ENCODE data around the gene ELL2. TPM values are rescaled to one million over a fixed set of nuclear protein-coding genes. Genes with fewer than 3 reads are reported as not detected.

The ELL2 gene
- total RNA-seq, 4 donors from 2014 or later: 58.2 to 128 (median 95.0) TPM

- no peak overlapping the region for H3K4me3 ChIP-seq
- no peak overlapping the region for H3K27ac ChIP-seq
- TF ChIP-seq EP300 (IDR thresholded peaks at IDR 0.05) (no peak), POLR2AphosphoS5 (IDR thresholded peaks at IDR 0.05) (no peak), CTCF (IDR thresholded peaks at IDR 0.05) (no peak), POLR2A (IDR thresholded peaks at IDR 0.05) (no peak)
- no peak for DNase-seq (ENCODE audit: low spot score in 2 of 2)
- H3K36me3 ChIP-seq: no peaks in the 10 kb centered on the region
- H3K27me3 ChIP-seq: no peaks in the 10 kb centered on the region
- no peaks in the 10 kb centered on the region for H3K9me3 ChIP-seq
- H3K4me1 ChIP-seq: no peaks in the 10 kb centered on the region
Measured at GRCh38 chr5:95972196-95972595, 10.5 kb upstream of the ELL2 start.

- Histone ChIP-seq H3K9me3 (no peaks in the 10 kb centered on the region), H3K4me1 (no peaks in the 10 kb centered on the region), H3K27ac (no peak overlapping the region), H3K36me3 (no peaks in the 10 kb centered on the region), H3K27me3 (no peaks in the 10 kb centered on the region), H3K4me3 (no peak overlapping the region)
- TF ChIP-seq POLR2AphosphoS5 (IDR thresholded peaks at IDR 0.05) (no peak), POLR2A (IDR thresholded peaks at IDR 0.05) (no peak), CTCF (IDR thresholded peaks at IDR 0.05) (no peak), EP300 (IDR thresholded peaks at IDR 0.05) (no peak)
- DNase-seq (ENCODE audit: low spot score in 2 of 2): no peak
- 81% methylated on average over 1 of the region's 1 CpG for whole genome bisulfite sequencing
Measured at GRCh38 chr5:95970359-95970704, 8.7 kb upstream of the ELL2 start.

- Histone ChIP-seq H3K27ac (no peak overlapping the region), H3K4me1 (no peaks in the 10 kb centered on the region), H3K36me3 (no peaks in the 10 kb centered on the region), H3K9me3 (no peaks in the 10 kb centered on the region), H3K4me3 (no peak overlapping the region), H3K27me3 (no peaks in the 10 kb centered on the region)
- no peak for TF ChIP-seq EP300 (IDR thresholded peaks at IDR 0.05)
- TF ChIP-seq CTCF (IDR thresholded peaks at IDR 0.05): no peak
- no peak for TF ChIP-seq POLR2A (IDR thresholded peaks at IDR 0.05)
- TF ChIP-seq POLR2AphosphoS5 (IDR thresholded peaks at IDR 0.05): no peak
- WGBS: 96% methylated on average over 5 of the region's 5 CpGs
- DNase-seq (ENCODE audit: low spot score in 2 of 2): no peak
Measured at GRCh38 chr5:95969651-95970358, 8.2 kb upstream of the ELL2 start.

GRCh38 chr5:95969055-95969454 is 7.4 kb upstream of the ELL2 start:
- whole genome bisulfite sequencing: 93% methylated on average over 5 of the region's 5 CpGs
- H3K4me3 ChIP-seq: no peak overlapping the region
- TF ChIP-seq EP300 (IDR thresholded peaks at IDR 0.05): no peak
- TF ChIP-seq CTCF (IDR thresholded peaks at IDR 0.05): no peak
- TF ChIP-seq POLR2A (IDR thresholded peaks at IDR 0.05): no peak
- no peak for TF ChIP-seq POLR2AphosphoS5 (IDR thresholded peaks at IDR 0.05)
- H3K36me3 ChIP-seq: no peaks in the 10 kb centered on the region
- no peak overlapping the region for H3K27ac ChIP-seq
- no peaks in the 10 kb centered on the region for H3K9me3 ChIP-seq
- no peaks in the 10 kb centered on the region for H3K4me1 ChIP-seq
- H3K27me3 ChIP-seq: no peaks in the 10 kb centered on the region
- no peak for DNase-seq (ENCODE audit: low spot score in 2 of 2)

GRCh38 chr5:95967236-95967635 is 5.6 kb upstream of the ELL2 start:
- H3K9me3 ChIP-seq: no peaks in the 10 kb centered on the region
- TF ChIP-seq POLR2A (IDR thresholded peaks at IDR 0.05): no peak
- TF ChIP-seq EP300 (IDR thresholded peaks at IDR 0.05): no peak
- no peak for TF ChIP-seq POLR2AphosphoS5 (IDR thresholded peaks at IDR 0.05)
- no peak for TF ChIP-seq CTCF (IDR thresholded peaks at IDR 0.05)
- peaks cover 4% of the 10 kb centered on the region for H3K4me1 ChIP-seq
- H3K36me3 ChIP-seq: no peaks in the 10 kb centered on the region
- H3K27me3 ChIP-seq: no peaks in the 10 kb centered on the region
- no peak overlapping the region for H3K27ac ChIP-seq
- no peak overlapping the region for H3K4me3 ChIP-seq
- DNase-seq (ENCODE audit: low spot score in 2 of 2): no peak
- WGBS: 96% methylated on average over 1 of the region's 1 CpG

All from suprapubic skin (tissue), 4 donors.